A172 (cell line): ENCODE results near the gene CST5. TPM values are rescaled to one million over a fixed set of nuclear protein-coding genes. Genes with fewer than 3 reads are reported as not detected.

Experiments used
- DNase-seq: peaks from one replicate; pipeline ENCODE4 v3.0.0-alpha.2; 2015; ENCODE audit warnings: low spot score
- total RNA-seq: library from RNA; depleted of rRNA; stranded (reverse); fragments of >200 nt; shearing (Covaris generic); gene quantifications from 2 replicates; pipeline ENCODE4 v1.2.3, GENCODE V29; 2014; rRNA removed

Gene CST5
- total RNA-seq, 1 experiment from 2014 or later: not detected

DNA sequence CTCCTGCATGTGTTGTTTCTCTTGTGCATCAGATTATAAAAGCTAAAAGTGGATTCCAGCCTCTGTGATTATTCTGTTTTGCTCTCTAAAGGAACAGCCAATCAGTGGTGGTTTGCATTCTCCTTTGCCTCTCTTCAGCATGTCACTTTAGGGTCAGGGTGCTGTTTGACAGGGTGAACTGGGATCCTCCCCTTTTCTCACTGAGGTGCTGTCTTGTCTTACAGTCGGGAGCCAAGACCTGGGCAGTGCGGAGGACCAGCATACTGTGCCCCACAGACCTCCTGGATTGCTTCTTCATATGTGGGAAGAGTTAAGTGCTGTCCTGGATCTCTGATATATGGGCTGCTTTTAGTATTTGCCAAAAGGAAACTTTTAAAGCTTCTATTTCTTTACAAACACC lies 37.9 kb downstream of the CST5 start:
- DNase-seq: no peak

DNA sequence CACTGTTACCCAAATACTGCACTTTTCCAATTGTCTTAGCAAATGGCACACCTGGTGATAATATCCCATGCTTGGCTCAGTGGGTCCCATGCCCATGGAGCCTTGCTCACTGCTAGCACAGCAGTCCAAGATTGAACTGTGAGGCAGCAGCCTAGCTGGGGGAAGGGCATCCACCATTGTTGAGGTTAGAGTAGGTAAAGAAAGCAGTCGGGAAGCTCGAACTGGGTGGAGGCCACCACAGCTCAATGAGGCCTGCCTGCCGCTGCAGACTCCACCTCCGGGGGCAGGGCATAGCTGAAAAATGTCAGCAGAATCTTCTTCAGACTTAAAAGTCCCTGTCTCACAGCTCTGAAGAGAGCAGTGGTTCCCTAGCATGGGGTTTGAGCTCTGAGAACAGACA lies 43.8 kb downstream of the CST5 start:
- DNase-seq: no peak

DNA sequence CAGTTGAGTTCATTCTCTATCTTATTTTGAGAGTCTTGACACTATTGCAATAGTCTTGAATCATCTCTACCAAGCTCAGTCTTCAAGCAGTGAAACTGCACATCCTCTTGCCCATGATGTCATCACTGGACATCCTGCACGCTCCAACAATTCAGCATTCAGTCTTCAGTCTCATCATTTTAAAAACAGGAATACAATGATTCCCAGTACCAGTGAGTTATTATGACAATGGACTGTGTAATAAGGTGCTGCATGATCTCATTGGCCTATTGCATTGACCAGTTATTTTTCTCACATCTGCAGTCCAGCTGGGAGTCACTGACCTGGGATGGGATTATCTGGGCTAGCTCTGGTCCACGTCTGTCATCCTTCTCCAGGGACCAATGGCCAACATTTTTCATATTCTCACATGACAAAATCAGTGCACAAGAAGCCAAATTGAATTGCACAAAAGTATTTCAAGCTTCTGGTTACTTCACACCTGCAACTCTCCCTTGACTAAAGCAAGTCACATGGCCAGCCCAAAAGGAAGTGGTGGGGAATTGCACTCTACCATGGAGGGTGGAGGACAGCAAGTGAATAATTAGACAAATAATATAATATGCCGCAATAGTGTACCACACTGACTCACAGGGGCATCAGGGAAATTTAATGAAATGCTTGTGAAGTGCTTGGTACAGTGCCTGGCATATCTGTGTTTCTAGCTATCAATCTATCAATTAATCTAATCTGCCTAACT lies 46.6 kb downstream of the CST5 start:
- peak; percentile 21 for DNase-seq

DNA sequence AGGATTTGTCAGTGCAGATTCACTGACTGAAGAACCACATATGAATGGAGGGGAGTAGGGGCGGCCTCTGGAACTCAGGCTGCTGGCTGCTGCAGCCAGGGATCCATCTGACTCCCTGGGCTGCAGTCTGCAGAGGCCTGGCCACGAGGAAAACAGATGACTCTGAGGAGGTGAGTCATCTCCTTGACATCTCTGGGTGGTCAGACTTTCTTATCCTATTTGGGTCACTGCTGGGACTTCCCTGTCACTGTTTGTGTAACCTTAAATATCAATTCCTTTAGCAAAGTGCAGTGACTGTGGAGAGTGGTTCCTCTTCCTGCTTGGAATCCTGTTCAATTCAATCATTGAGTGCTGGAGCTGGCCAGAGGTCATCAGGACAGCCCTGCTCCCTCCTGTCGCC lies 47.6 kb downstream of the CST5 start:
- peak; percentile 76 for DNase-seq

DNA sequence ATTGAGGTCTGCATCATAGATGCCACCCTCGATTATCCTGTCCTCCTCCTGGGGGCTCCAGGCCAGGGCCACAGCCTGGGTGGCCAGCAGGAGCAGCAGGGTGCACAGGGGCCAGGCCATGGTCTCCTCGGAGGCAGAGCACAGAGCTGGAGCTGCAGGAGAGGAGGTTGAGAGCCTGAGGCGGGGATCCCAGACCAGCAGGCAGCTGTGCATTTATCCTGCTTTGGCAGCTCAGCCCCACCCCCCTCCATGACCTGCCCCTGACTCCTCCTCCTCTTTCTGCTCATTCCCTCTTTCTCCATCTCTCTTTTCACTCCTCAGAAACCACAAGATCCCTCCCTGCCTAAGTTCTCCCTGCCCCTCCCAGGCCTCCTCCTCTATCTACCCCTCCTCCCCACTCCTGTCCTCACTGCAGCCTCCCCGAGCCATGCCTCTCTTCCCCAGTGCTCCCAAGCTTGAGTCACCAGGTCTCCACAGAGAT lies 53.0 kb downstream of the CST5 start, which contains the start of gene CST2:
Gene CST2, minus strand, starts transcription at position 189 of the 481 bp plus-strand sequence. Its CDS starts 69 bp downstream, at position 120.
- DNase-seq: peak; percentile 60

Other genes with a start within 250 kb of the CST5 start
- 209 and 225 TPM in 2 replicates for gene CST3, start 241.8 kb downstream of the CST5 start, total RNA-seq
- gene CST4, start 190.7 kb downstream of the CST5 start, total RNA-seq: not detected in 2 replicates
- not detected in 2 replicates for gene CST1, start 128.8 kb downstream of the CST5 start, total RNA-seq
- gene CST2, start 53.0 kb downstream of the CST5 start, total RNA-seq: not detected in 2 replicates
- not detected in 2 replicates for gene GGTLC1, start 109.0 kb upstream of the CST5 start, total RNA-seq